Vagina (tissue), 2 donors: ENCODE data around the gene ADNP2.

ENCODE experiments used
- CTCF ChIP-seq, 3 experiments: fragments of 450-650 bp in 2 of 3; fragments of 200-600 bp in 1 of 3; sonication (generic) in 1 of 3; IDR thresholded peaks; one replicate each; pipeline ENCODE4 v1.5.1; 2017 to 2019; ENCODE audit warnings: antibody characterized with exemption in 3 of 3, mild to moderate bottlenecking in 2 of 3, moderate library complexity in 2 of 3
- POLR2A ChIP-seq, 2 donors: fragments of 450-650 bp; IDR thresholded peaks; one replicate each; pipeline ENCODE4 v1.6.1; 2017; ENCODE audit warnings: antibody characterized with exemption in 2 of 2, mild to moderate bottlenecking in 2 of 2, moderate library complexity in 2 of 2
- POLR2AphosphoS5 ChIP-seq, 2 donors: sonication (generic); formaldehyde crosslinking; IDR thresholded peaks; one replicate each; pipeline ENCODE4 v1.9.0; 2017; ENCODE audit warnings: antibody characterized with exemption in 2 of 2, mild to moderate bottlenecking in 2 of 2, low read depth in 1 of 2; ENCODE audit not compliant: insufficient read depth in 1 of 2

GRCh38 chr18:80127635-80128034 is 18.6 kb downstream of the ADNP2 start:
- TF ChIP-seq POLR2A (IDR thresholded peaks at IDR 0.05) (no peak), CTCF (IDR thresholded peaks at IDR 0.05) (no peak), POLR2AphosphoS5 (IDR thresholded peaks at IDR 0.05; ENCODE audit: insufficient read depth in 1 of 2, low read depth in 1 of 2) (no peak)
